GM19468 (cell line): ENCODE data around the gene FBXO34.
"Not testable (repeated sequence)": the region's sequence is repeated elsewhere in the genome, so short reads cannot be mapped to it uniquely, and the experiment has no call there.

Experiments used
- ATAC-seq: cut with Tn5 transposase; IDR thresholded peaks from one replicate; pipeline ENCODE4 v1.9.1; 2021; ENCODE audit warnings: mild to moderate bottlenecking, moderate library complexity, moderate number of reproducible peaks; ENCODE audit not compliant: unreplicated experiment; ENCODE audit errors: extremely low read depth

The FBXO34 gene

GRCh38 chr14:55340482-55340881, 69.3 kb downstream of the FBXO34 start:
- ATAC-seq = no peak

- ATAC-seq = no peak
These were observed 70.6 kb downstream of the FBXO34 start for GRCh38 chr14:55341781-55342180.

GRCh38 chr14:55344582-55345163, 73.5 kb downstream of the FBXO34 start:
- not testable (repeated sequence) for ATAC-seq

GRCh38 chr14:55347040-55347439, 75.8 kb downstream of the FBXO34 start:
- ATAC-seq = no peak

GRCh38 chr14:55347748-55348147, 76.5 kb downstream of the FBXO34 start:
- no peak for ATAC-seq

GRCh38 chr14:55348766-55349453, 77.7 kb downstream of the FBXO34 start:
- no peak for ATAC-seq

- ATAC-seq = no peak
These were observed 78.3 kb downstream of the FBXO34 start for GRCh38 chr14:55349565-55349964.

GRCh38 chr14:55350461-55350860, 79.2 kb downstream of the FBXO34 start:
- no peak for ATAC-seq

GRCh38 chr14:55351111-55351510, 79.9 kb downstream of the FBXO34 start:
- no peak for ATAC-seq

- no peak for ATAC-seq
These were observed 81.0 kb downstream of the FBXO34 start for GRCh38 chr14:55352201-55352600.

GRCh38 chr14:55353686-55354467, 82.7 kb downstream of the FBXO34 start:
- no peak for ATAC-seq

- ATAC-seq = no peak
These were observed 83.3 kb downstream of the FBXO34 start for GRCh38 chr14:55354500-55354899.

- no peak for ATAC-seq
These were observed 84.7 kb downstream of the FBXO34 start for GRCh38 chr14:55355922-55356321.

- ATAC-seq = no peak
These were observed 85.7 kb downstream of the FBXO34 start for GRCh38 chr14:55356913-55357312.

GRCh38 chr14:55359307-55359706, 88.1 kb downstream of the FBXO34 start:
- no peak for ATAC-seq

- no peak for ATAC-seq
These were observed 90.0 kb downstream of the FBXO34 start for GRCh38 chr14:55361190-55361589.

GRCh38 chr14:55366271-55366670, 95.0 kb downstream of the FBXO34 start:
- ATAC-seq = no peak

- ATAC-seq = no peak
These were observed 99.7 kb downstream of the FBXO34 start for GRCh38 chr14:55370883-55371455.

GRCh38 chr14:55372423-55372822, 101.2 kb downstream of the FBXO34 start:
- no peak for ATAC-seq

- ATAC-seq = no peak
These were observed 101.6 kb downstream of the FBXO34 start for GRCh38 chr14:55372825-55373224.
